Coronary artery (tissue), 2 donors: ENCODE results near the gene MAN1A1.
"Not testable (repeated sequence)": the region's sequence is repeated elsewhere in the genome, so short reads cannot be mapped to it uniquely, and the experiment has no call there.

Experiments used
- DNase-seq: peaks from one replicate; pipeline ENCODE4 v3.0.0-alpha.2; 2017; ENCODE audit warnings: low spot score
- H3K27ac ChIP-seq, 2 donors: fragments of 200-600 bp; sonication (generic); one replicate each; pipeline ENCODE4 v1.5.1; 2016 to 2019
- H3K4me3 ChIP-seq: fragments of 200-600 bp; sonication (generic); 2 replicates; pipeline ENCODE4 v1.5.1; 2016; ENCODE audit warnings: mild to moderate bottlenecking, moderate library complexity
- TF ChIP-seq, protein P1 (sequence below): fragments of 200-600 bp; sonication (generic); IDR thresholded peaks from one replicate; pipeline ENCODE4 v1.5.1; 2019; ENCODE audit warnings: antibody characterized with exemption

MAN1A1 gene

DNA sequence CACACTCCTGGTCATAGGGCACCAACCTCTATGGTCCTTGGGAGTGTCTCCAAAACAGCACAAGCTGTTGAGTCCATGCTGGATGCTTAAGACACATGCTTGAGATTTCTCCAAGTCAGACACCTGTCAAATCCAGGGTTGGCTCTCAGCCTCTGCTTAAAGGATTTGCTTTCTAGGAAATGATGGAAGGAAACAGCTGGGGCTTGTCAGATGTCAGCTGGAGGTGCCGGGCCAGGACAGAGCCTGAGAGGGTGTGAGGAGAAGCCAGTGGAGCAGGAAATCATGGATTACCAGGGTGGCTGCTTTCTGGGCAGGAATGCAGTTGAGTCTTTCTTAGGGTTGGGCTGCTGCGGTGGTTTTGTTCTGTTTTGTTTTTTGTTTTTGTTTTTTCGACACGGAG is 188.1 kb downstream of the MAN1A1 start:
- Histone ChIP-seq H3K4me3 (no peak overlapping the region), H3K27ac (no peak overlapping the region)
- TF ChIP-seq, protein P1, sequence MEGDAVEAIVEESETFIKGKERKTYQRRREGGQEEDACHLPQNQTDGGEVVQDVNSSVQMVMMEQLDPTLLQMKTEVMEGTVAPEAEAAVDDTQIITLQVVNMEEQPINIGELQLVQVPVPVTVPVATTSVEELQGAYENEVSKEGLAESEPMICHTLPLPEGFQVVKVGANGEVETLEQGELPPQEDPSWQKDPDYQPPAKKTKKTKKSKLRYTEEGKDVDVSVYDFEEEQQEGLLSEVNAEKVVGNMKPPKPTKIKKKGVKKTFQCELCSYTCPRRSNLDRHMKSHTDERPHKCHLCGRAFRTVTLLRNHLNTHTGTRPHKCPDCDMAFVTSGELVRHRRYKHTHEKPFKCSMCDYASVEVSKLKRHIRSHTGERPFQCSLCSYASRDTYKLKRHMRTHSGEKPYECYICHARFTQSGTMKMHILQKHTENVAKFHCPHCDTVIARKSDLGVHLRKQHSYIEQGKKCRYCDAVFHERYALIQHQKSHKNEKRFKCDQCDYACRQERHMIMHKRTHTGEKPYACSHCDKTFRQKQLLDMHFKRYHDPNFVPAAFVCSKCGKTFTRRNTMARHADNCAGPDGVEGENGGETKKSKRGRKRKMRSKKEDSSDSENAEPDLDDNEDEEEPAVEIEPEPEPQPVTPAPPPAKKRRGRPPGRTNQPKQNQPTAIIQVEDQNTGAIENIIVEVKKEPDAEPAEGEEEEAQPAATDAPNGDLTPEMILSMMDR, result no peak
- no peak for DNase-seq

- Histone ChIP-seq H3K27ac (no peak overlapping the region), H3K4me3 (no peak overlapping the region)
- DNase-seq, result no peak
- TF ChIP-seq, protein P1, result no peak
Observed at GRCh38 chr6:119160911-119161310, 188.7 kb downstream of the MAN1A1 start.

DNA sequence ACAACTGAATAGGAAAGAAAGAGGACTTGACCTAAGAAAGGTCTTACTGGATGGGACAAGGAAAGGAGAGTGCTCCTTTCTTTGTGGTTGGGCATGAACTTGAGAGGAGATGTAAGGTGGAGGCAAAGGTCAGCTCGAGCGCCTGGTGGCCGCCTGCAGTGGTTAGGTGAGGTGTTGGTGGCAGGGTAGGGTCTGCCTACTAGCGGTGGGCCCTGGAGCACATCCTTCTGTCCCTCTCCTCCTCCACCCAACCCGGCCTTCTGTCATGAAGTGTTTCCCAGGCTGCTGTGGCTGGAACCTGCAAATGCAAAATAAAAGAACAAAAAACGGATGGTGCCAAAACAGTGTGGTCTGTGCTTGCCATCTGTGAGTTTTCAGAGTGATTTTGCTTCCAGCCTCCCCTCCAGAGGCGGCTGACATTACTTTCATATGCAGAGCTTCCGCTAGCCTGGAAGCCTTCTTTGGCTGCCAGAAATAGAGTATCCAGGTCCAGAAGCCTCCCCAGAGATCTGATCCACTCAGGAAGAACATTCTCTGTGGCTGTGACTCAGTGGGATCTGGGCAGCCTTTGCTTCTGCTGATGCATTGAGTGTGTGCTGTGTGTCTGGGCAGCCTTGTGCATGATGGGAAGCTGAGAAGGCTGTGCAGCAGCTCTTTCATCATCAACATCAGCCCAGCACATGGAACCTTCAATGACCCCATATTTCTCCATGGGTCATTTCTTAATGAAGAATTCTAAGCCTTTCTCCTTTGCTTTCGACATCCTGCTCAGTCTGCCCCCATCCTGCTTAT is 191.3 kb downstream of the MAN1A1 start:
- no peak for DNase-seq
- Histone ChIP-seq H3K4me3 (no peak overlapping the region), H3K27ac (peak overlapping the region in 1 of 2 donors; percentile 47)
- TF ChIP-seq, protein P1, result no peak

DNA sequence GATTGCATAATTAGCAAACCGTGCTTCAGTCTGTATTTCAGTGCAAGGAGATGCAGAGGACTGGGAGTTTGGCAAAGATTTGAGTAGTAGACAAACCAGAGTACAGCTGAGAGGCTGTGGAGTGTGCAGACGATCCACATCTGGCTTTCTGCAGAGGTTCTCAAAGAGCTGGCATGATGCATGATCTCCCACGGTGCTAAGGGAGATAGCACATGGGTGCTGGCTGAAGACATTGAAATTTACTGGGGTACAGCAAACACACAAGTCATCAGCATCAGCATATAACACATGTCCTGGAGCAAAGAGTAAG is 192.1 kb downstream of the MAN1A1 start:
- no peak overlapping the region for H3K4me3 ChIP-seq
- TF ChIP-seq, protein P1, result no peak
- H3K27ac ChIP-seq, result no peak overlapping the region
- no peak for DNase-seq

GRCh38 chr6:119156757-119157505 is 192.6 kb downstream of the MAN1A1 start:
- TF ChIP-seq, protein P1, result no peak
- Histone ChIP-seq H3K4me3 (no peak overlapping the region), H3K27ac (no peak overlapping the region)
- DNase-seq, result no peak

DNA sequence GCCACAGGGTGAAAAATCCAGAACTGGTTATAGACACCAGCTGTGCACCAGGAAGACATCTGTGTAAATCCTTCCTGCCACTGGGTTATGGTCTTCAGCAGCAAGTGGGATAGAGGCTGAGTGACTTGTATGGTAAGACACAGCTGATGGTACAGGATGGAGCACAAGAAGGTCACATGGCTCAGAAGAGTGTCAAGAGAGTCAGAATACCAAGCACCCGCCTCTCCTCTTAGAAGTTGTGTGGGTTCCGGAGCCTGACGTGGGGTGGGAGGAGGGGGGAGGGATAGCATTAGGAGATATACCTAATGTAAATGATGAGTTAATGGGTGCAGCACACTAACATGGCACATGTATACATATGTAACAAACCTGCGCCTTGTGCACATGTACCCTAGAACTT is 193.5 kb downstream of the MAN1A1 start:
- not testable (repeated sequence) for H3K4me3 ChIP-seq, H3K27ac ChIP-seq, DNase-seq

DNA sequence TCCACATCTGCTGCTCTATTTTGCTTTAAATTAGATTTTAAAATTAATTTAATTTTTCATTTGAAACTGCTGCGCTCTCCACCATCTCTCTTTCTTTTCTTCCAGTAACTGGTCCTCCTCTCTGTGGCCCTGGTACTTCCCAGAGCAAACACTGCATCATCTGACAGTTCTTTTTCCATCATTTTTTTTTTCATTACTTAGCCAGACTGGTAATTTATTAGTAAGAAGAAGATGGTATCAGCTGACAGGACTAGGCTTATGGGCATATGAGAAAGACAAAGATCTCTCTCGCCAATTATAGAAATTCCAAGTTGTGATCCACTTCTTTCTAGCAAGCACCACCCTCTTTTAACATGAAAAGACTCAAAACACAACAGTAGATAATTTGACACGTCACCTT is 197.4 kb downstream of the MAN1A1 start:
- DNase-seq, result no peak
- Histone ChIP-seq H3K4me3 (no peak overlapping the region), H3K27ac (no peak overlapping the region)
- TF ChIP-seq, protein P1, result no peak
